GM12892 (cell line): Measurements from ENCODE around the gene CFAP251.

Experiments
- DNase-seq: peaks from one replicate; pipeline ENCODE4 v3.0.0; 2011; ENCODE audit not compliant: insufficient read length
- FAIRE-seq: peaks from 2 replicates; lab custom pipeline; 2011; peaks lifted over from hg19 to GRCh38; lab: Jason Lieb, UNC
- POLR2A ChIP-seq: IDR thresholded peaks from 2 replicates; pipeline ENCODE4 v1.6.1; 2011; ENCODE audit warnings: low read depth, low read length, control low read depth
- POLR2AphosphoS5 ChIP-seq: IDR thresholded peaks from 2 replicates; pipeline ENCODE4 v1.6.1; 2011; ENCODE audit warnings: low read depth, low read length, control low read depth
- TAF1 ChIP-seq: IDR thresholded peaks from 2 replicates; pipeline ENCODE4 v1.6.1; 2011; ENCODE audit warnings: low read depth, mild to moderate bottlenecking, control low read depth, low read length, borderline replicate concordance

CFAP251 gene

GRCh38 chr12:122018937-122019336 is 100.5 kb downstream of the CFAP251 start:
- DNase-seq: no peak
- FAIRE-seq: no peak
- TF ChIP-seq POLR2AphosphoS5 (no peak), POLR2A (no peak), TAF1 (no peak)

GRCh38 chr12:122020795-122021192 is 102.4 kb downstream of the CFAP251 start:
- DNase-seq: no peak
- TF ChIP-seq TAF1 (no peak), POLR2A (no peak), POLR2AphosphoS5 (no peak)
- no peak for FAIRE-seq

GRCh38 chr12:122021193-122021821 is 102.9 kb downstream of the CFAP251 start:
- DNase-seq: no peak
- no peak for TF ChIP-seq POLR2AphosphoS5
- TF ChIP-seq TAF1: no peak
- TF ChIP-seq POLR2A: no peak
- no peak for FAIRE-seq

GRCh38 chr12:122021822-122022392 is 103.5 kb downstream of the CFAP251 start, which contains the start of gene BCL7A:
BCL7A (plus strand) TSS chr12:122021884; CDS start chr12:122022092, 208 bp downstream.
- DNase-seq: no peak
- peak; percentile 91 for FAIRE-seq
- TF ChIP-seq TAF1 (no peak), POLR2AphosphoS5 (no peak), POLR2A (no peak)

- no peak for FAIRE-seq
- no peak for DNase-seq
These were observed 104.3 kb downstream of the CFAP251 start for GRCh38 chr12:122022393-122023338.

GRCh38 chr12:122023339-122024131 is 105.1 kb downstream of the CFAP251 start:
- TF ChIP-seq POLR2A (no peak), TAF1 (no peak), POLR2AphosphoS5 (no peak)
- FAIRE-seq (peak; percentile 57), DNase-seq (no peak)

More at GRCh38 chr12:122022393-122023338, 104.3 kb downstream of the CFAP251 start:
- no peak for TF ChIP-seq POLR2A
- TF ChIP-seq POLR2AphosphoS5: no peak
- no peak for TF ChIP-seq TAF1

- FAIRE-seq: peak; percentile 48
- no peak for DNase-seq
- TF ChIP-seq POLR2AphosphoS5 (no peak), POLR2A (no peak), TAF1 (no peak)
These were observed 105.9 kb downstream of the CFAP251 start for GRCh38 chr12:122024132-122024785.

- FAIRE-seq: no peak
- no peak for DNase-seq
- TF ChIP-seq POLR2A (no peak), TAF1 (no peak), POLR2AphosphoS5 (no peak)
These were observed 108.4 kb downstream of the CFAP251 start for GRCh38 chr12:122026706-122027333.

GRCh38 chr12:122028165-122028904 is 109.9 kb downstream of the CFAP251 start:
- TF ChIP-seq TAF1: no peak
- no peak for TF ChIP-seq POLR2A
- no peak for TF ChIP-seq POLR2AphosphoS5
- no peak for DNase-seq
- no peak for FAIRE-seq
